Measurements from ENCODE around the gene GATA3.

Gene GATA3

DNA sequence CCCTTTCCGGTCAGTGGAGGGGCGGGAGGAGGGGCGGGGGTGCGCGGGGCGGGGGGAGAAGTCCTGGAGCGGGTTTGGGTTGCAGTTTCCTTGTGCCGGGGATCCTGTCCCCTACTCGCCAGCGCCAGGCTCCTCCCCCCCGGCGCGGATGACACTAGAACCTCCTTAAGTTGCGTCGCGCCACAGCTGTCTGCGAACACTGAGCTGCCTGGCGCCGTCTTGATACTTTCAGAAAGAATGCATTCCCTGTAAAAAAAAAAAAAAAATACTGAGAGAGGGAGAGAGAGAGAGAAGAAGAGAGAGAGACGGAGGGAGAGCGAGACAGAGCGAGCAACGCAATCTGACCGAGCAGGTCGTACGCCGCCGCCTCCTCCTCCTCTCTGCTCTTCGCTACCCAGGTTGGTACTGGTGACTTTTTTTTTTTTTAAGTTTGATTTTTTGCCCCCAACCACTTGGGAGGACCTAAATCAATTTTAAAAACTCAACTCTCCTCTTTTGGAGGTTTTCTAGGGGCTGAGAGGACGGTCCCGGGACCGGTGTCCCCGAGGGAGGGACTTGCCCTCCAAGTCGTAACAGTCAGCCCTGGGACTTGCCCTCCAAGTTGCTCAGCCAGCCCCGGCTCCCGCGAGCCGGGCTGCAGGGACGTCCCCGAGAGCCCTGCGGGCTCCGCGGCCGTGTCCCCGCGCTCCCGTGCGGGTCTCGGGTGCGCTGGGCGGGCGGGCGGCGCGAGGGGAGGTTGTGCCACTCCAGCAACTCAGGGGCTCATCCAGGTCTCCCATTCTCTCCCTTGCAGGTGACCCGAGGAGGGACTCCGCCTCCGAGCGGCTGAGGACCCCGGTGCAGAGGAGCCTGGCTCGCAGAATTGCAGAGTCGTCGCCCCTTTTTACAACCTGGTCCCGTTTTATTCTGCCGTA is at the start of gene GATA3:
TSS of gene GATA3 (plus strand) at position 195 of the 914 bp plus-strand sequence. CDS start 968 bp downstream, outside the sequence.
- in situ Hi-C loops (cut with HindIII; ENCODE audit: low sequenced_read_pairs) = no loop called here
- TF ChIP-seq CTCF (IDR thresholded peaks at IDR 0.05; ENCODE audit: low read depth, low read length) = no peak
- H3K4me3 ChIP-seq (ENCODE audit: low read depth, low read length) = peak within 1 kb of the TSS; percentile 45
- DNase-seq (ENCODE audit: low read depth, low spot score) = peak; percentile 63

GRCh38 chr10:8006274-8006999 is 48.1 kb upstream of the GATA3 start:
- no peak for DNase-seq (ENCODE audit: low read depth, low spot score)
- TF ChIP-seq CTCF (IDR thresholded peaks at IDR 0.05; ENCODE audit: low read depth, low read length) = no peak
- in situ Hi-C loops (cut with HindIII; ENCODE audit: low sequenced_read_pairs) = no loop called here
- no peak overlapping the region for H3K4me3 ChIP-seq (ENCODE audit: low read depth, low read length)

GRCh38 chr10:8009031-8009430 is 45.5 kb upstream of the GATA3 start:
- H3K4me3 ChIP-seq (ENCODE audit: low read depth, low read length) = no peak overlapping the region
- no peak for DNase-seq (ENCODE audit: low read depth, low spot score)
- in situ Hi-C loops (cut with HindIII; ENCODE audit: low sequenced_read_pairs) = no loop called here
- TF ChIP-seq CTCF (IDR thresholded peaks at IDR 0.05; ENCODE audit: low read depth, low read length) = no peak

- in situ Hi-C loops (cut with HindIII; ENCODE audit: low sequenced_read_pairs) = no loop called here
- no peak overlapping the region for H3K4me3 ChIP-seq (ENCODE audit: low read depth, low read length)
- no peak for TF ChIP-seq CTCF (IDR thresholded peaks at IDR 0.05; ENCODE audit: low read depth, low read length)
- DNase-seq (ENCODE audit: low read depth, low spot score) = no peak
Observed at GRCh38 chr10:8013006-8013405, 41.5 kb upstream of the GATA3 start.

- no peak overlapping the region for H3K4me3 ChIP-seq (ENCODE audit: low read depth, low read length)
- no peak for DNase-seq (ENCODE audit: low read depth, low spot score)
- in situ Hi-C loops (cut with HindIII; ENCODE audit: low sequenced_read_pairs) = no loop called here
- TF ChIP-seq CTCF (IDR thresholded peaks at IDR 0.05; ENCODE audit: low read depth, low read length) = no peak
Observed at GRCh38 chr10:8013619-8014018, 40.9 kb upstream of the GATA3 start.

- no peak for DNase-seq (ENCODE audit: low read depth, low spot score)
- in situ Hi-C loops (cut with HindIII; ENCODE audit: low sequenced_read_pairs) = no loop called here
- H3K4me3 ChIP-seq (ENCODE audit: low read depth, low read length) = no peak overlapping the region
- TF ChIP-seq CTCF (IDR thresholded peaks at IDR 0.05; ENCODE audit: low read depth, low read length) = no peak
Observed at GRCh38 chr10:8014649-8015048, 39.8 kb upstream of the GATA3 start.

Data from astrocyte of the spinal cord (primary cell).